Measurements from ENCODE around the gene MEGF11.

DNA sequence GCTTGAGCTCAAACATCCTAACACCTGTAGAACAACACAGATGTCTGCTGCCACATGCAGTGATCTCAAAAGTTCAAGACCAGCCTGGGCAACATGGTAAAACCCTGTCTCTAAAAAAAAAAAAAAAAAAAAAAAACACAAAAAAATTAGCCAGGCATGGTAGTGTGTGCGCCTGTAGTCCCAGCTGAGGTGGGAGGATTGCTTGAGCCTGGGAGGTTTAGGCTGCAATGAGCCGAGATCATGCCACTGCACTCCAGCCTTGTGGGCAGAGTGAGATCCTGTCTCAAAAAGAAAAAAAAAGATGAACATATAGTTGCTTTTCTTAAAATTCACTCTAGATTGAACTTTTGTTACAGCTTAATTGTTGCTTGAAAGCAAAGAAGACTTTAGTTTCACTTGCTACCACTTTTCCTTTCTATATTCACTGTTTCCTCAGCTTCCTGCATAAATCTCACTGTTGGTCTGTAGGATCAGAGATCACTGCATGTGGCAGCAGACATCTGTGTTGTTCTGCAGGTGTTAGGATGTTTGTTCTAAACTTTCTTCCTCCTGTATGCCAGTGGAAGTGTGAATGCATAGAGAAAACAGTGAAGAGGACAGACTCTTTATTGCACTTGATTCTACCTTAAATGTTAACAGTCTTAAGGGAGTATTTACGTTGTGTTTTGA, 371.6 kb downstream of the MEGF11 start:
- TF ChIP-seq, protein P1, sequence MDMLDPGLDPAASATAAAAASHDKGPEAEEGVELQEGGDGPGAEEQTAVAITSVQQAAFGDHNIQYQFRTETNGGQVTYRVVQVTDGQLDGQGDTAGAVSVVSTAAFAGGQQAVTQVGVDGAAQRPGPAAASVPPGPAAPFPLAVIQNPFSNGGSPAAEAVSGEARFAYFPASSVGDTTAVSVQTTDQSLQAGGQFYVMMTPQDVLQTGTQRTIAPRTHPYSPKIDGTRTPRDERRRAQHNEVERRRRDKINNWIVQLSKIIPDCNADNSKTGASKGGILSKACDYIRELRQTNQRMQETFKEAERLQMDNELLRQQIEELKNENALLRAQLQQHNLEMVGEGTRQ (IDR thresholded peaks at IDR 0.05; ENCODE audit: borderline replicate concordance, low read depth, low read length): no peak
- TF ChIP-seq EP300 (IDR thresholded peaks at IDR 0.05; ENCODE audit: borderline replicate concordance in 1 of 2, low read depth in 1 of 2, low read length in 1 of 2) (no peak), YY1 (IDR thresholded peaks at IDR 0.05; ENCODE audit: low read depth) (no peak), CHD2 (IDR thresholded peaks at IDR 0.05; ENCODE audit: low read length, partially characterized antibody) (no peak), EZH2phosphoT487 (IDR thresholded peaks at IDR 0.05; ENCODE audit: borderline replicate concordance, low read depth) (no peak), POLR2AphosphoS5 (IDR thresholded peaks at IDR 0.05; ENCODE audit: low read depth, low read length) (no peak), SIN3A (IDR thresholded peaks at IDR 0.05; ENCODE audit: borderline replicate concordance, low read depth, low read length) (no peak), RCOR1 (IDR thresholded peaks at IDR 0.05; ENCODE audit: low read length) (no peak)
- TF ChIP-seq, protein P2, sequence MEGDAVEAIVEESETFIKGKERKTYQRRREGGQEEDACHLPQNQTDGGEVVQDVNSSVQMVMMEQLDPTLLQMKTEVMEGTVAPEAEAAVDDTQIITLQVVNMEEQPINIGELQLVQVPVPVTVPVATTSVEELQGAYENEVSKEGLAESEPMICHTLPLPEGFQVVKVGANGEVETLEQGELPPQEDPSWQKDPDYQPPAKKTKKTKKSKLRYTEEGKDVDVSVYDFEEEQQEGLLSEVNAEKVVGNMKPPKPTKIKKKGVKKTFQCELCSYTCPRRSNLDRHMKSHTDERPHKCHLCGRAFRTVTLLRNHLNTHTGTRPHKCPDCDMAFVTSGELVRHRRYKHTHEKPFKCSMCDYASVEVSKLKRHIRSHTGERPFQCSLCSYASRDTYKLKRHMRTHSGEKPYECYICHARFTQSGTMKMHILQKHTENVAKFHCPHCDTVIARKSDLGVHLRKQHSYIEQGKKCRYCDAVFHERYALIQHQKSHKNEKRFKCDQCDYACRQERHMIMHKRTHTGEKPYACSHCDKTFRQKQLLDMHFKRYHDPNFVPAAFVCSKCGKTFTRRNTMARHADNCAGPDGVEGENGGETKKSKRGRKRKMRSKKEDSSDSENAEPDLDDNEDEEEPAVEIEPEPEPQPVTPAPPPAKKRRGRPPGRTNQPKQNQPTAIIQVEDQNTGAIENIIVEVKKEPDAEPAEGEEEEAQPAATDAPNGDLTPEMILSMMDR (IDR thresholded peaks at IDR 0.05): no peak
